Measurements from ENCODE around the gene ARPP21. TPM values are rescaled to one million over a fixed set of nuclear protein-coding genes. Genes with fewer than 3 reads are reported as not detected.

Gene ARPP21
- polyA plus RNA-seq, result not detected in 3 replicates
- polyA plus RNA-seq (2011; ENCODE audit: low read depth), result not detected
- polyA plus RNA-seq (2011; cell fraction: cytosol; rRNA removed), result not detected in 2 replicates
- polyA plus RNA-seq (2011; cell fraction: nucleus; rRNA removed), result not detected in 2 replicates
- not detected in 2 replicates for polyA plus RNA-seq (2012; ENCODE audit: low replicate concordance)
- not detected in 3 replicates for polyA minus RNA-seq
- polyA minus RNA-seq (2011; cell fraction: cytosol; rRNA and poly(A)+ RNA removed), result not detected
- polyA minus RNA-seq (2011; cell fraction: nucleus; rRNA and poly(A)+ RNA removed), result not detected in 2 replicates

DNA sequence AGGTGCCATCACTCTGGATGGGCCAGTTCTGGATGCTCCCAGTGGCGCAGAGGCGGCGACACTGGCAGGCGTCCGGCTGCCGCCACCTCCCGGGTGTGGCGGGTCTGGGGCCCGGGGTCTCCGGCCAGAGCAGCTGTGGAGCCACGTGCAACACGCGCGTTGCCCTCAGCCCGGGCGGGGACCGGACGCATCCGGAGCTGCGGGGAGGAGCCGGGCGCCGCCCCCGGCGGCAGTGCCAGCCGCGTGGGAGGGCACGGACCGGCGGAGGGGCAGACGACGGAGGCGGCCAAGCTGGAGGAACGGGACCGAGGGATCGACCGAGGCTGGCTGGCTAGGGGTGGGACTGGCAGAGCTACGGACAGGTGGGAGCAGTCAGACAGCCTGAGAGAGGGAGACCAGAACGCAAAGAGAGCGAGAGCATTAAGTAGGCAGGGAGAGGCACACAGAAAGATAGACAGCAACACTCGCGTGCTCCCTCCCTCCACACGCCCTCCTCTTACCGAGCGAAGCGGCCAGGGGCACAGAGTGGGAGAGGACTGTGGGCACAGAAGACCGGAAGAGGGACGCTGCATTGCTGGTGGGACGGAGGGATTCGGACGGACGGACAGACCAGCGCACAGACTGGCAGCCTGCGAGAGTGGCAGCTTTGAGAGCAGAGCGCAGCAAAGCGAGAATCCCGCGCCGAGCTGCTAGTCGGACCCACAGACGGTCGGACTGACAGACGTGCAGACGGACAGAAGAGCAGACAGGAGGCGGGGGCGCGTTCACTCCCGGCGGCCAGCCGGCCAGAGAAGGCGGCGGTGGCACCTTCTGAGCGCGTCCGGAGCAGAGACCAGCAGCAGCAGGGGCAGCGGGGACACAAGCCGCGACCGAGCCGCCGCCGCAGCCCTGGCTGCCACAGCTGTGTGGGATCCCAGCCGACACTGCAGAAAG is at the start of gene ARPP21:
Gene ARPP21 (plus strand): TSS at position 272 of the 933 bp plus-strand sequence. CDS start 42,227 bp downstream, outside the sequence.
- dilution Hi-C loops (cut with MboI; ENCODE audit: extremely low pct_ligation_motif_present, low sequenced_read_pairs), result no loop called here
- Histone ChIP-seq H3K4me2 (ENCODE audit: control insufficient read depth, extremely low read depth, insufficient read depth, low read depth, low read length) (peak within 1 kb of the TSS; percentile 35), H3K9me3 (ENCODE audit: control insufficient read depth, low read depth, low read length) (no peaks in the 10 kb centered on the region), H3K4me1 (ENCODE audit: control insufficient read depth, extremely low read depth, insufficient read depth, low read length) (no peaks in the 10 kb centered on the region), H3K79me2 (ENCODE audit: control insufficient read depth, insufficient read depth, low read length) (no peaks in the 10 kb centered on the region), H4K20me1 (ENCODE audit: control insufficient read depth, extremely low read depth, insufficient read depth, low read length) (no peaks in the 10 kb centered on the region), H3K9me1 (ENCODE audit: control insufficient read depth, extremely low read depth, insufficient read depth, low read length) (no peaks in the 10 kb centered on the region), H3K4me3 (ENCODE audit: control insufficient read depth in 2 of 3, extremely low read depth in 1 of 3, insufficient read depth in 2 of 3, low read depth in 1 of 3, low read length in 3 of 3) (no peak within 1 kb of the TSS), H3K27ac (ENCODE audit: control insufficient read depth, insufficient read depth, low read length) (no peak within 1 kb of the TSS), H2AFZ (ENCODE audit: control insufficient read depth, low read length) (peak within 1 kb of the TSS; percentile 44), H3K27me3 (ENCODE audit: control insufficient read depth, extremely low read depth, insufficient read depth, low read length) (peaks cover 22% of the 10 kb centered on the region), H3K9ac (ENCODE audit: control insufficient read depth, extremely low read depth, insufficient read depth, low read length) (no peak within 1 kb of the TSS), H3K36me3 (ENCODE audit: control insufficient read depth in 2 of 2, extremely low read depth in 1 of 2, insufficient read depth in 2 of 2, low read length in 2 of 2) (no peaks in the 10 kb centered on the region)
- FAIRE-seq (no peak), DNase-seq (ENCODE audit: low read depth, low spot score) (no peak)
- TF ChIP-seq, protein P1, sequence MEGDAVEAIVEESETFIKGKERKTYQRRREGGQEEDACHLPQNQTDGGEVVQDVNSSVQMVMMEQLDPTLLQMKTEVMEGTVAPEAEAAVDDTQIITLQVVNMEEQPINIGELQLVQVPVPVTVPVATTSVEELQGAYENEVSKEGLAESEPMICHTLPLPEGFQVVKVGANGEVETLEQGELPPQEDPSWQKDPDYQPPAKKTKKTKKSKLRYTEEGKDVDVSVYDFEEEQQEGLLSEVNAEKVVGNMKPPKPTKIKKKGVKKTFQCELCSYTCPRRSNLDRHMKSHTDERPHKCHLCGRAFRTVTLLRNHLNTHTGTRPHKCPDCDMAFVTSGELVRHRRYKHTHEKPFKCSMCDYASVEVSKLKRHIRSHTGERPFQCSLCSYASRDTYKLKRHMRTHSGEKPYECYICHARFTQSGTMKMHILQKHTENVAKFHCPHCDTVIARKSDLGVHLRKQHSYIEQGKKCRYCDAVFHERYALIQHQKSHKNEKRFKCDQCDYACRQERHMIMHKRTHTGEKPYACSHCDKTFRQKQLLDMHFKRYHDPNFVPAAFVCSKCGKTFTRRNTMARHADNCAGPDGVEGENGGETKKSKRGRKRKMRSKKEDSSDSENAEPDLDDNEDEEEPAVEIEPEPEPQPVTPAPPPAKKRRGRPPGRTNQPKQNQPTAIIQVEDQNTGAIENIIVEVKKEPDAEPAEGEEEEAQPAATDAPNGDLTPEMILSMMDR (optimal IDR thresholded peaks at IDR 0.05 in 1 of 3, IDR thresholded peaks at IDR 0.05 in 1 of 3, conservative IDR thresholded peaks at IDR 0.05 in 1 of 3; ENCODE audit: extremely low read depth in 1 of 3, insufficient read depth in 2 of 3, low read length in 3 of 3), result no peak
- peak; percentile 92 for TF ChIP-seq EZH2 (IDR thresholded peaks at IDR 0.05; ENCODE audit: low read length)

- dilution Hi-C loops (cut with MboI; ENCODE audit: extremely low pct_ligation_motif_present, low sequenced_read_pairs), result no loop called here
- no peaks in the 10 kb centered on the region for H3K9me3 ChIP-seq (ENCODE audit: control insufficient read depth, low read depth, low read length)
- DNase-seq (ENCODE audit: low read depth, low spot score) (no peak), FAIRE-seq (no peak)
- H3K9ac ChIP-seq (ENCODE audit: control insufficient read depth, extremely low read depth, insufficient read depth, low read length), result no peak overlapping the region
- H3K9me1 ChIP-seq (ENCODE audit: control insufficient read depth, extremely low read depth, insufficient read depth, low read length), result no peaks in the 10 kb centered on the region
- H3K36me3 ChIP-seq (ENCODE audit: control insufficient read depth in 2 of 2, extremely low read depth in 1 of 2, insufficient read depth in 2 of 2, low read length in 2 of 2), result no peaks in the 10 kb centered on the region
- no peak overlapping the region for H2AFZ ChIP-seq (ENCODE audit: control insufficient read depth, low read length)
- no peaks in the 10 kb centered on the region for H4K20me1 ChIP-seq (ENCODE audit: control insufficient read depth, extremely low read depth, insufficient read depth, low read length)
- TF ChIP-seq, protein P1 (optimal IDR thresholded peaks at IDR 0.05 in 1 of 3, IDR thresholded peaks at IDR 0.05 in 1 of 3, conservative IDR thresholded peaks at IDR 0.05 in 1 of 3; ENCODE audit: extremely low read depth in 1 of 3, insufficient read depth in 2 of 3, low read length in 3 of 3), result no peak
- TF ChIP-seq EZH2 (IDR thresholded peaks at IDR 0.05; ENCODE audit: low read length), result no peak
- no peaks in the 10 kb centered on the region for H3K4me1 ChIP-seq (ENCODE audit: control insufficient read depth, extremely low read depth, insufficient read depth, low read length)
- no peaks in the 10 kb centered on the region for H3K79me2 ChIP-seq (ENCODE audit: control insufficient read depth, insufficient read depth, low read length)
- no peak overlapping the region for H3K27ac ChIP-seq (ENCODE audit: control insufficient read depth, insufficient read depth, low read length)
- no peak overlapping the region for H3K4me2 ChIP-seq (ENCODE audit: control insufficient read depth, extremely low read depth, insufficient read depth, low read depth, low read length)
- H3K4me3 ChIP-seq (ENCODE audit: control insufficient read depth in 2 of 3, extremely low read depth in 1 of 3, insufficient read depth in 2 of 3, low read depth in 1 of 3, low read length in 3 of 3), result no peak overlapping the region
- H3K27me3 ChIP-seq (ENCODE audit: control insufficient read depth, extremely low read depth, insufficient read depth, low read length), result no peaks in the 10 kb centered on the region
These were observed 46.6 kb upstream of the ARPP21 start for GRCh38 chr3:35592589-35593295.
